Natural killer cell (primary cell): ENCODE measurements around the gene POC1A. TPM values are rescaled to one million over a fixed set of nuclear protein-coding genes. Genes with fewer than 3 reads are reported as not detected.

Experiments used
- ATAC-seq, 3 donors: fragments of 150-1000 bp in 2 of 3; fragments of 200-7000 bp in 1 of 3; cut with Tn5 transposase; 1 replicate in 1 of 3; 2 replicates in 2 of 3; pipeline ENCODE4 v1.10.0; 2021; ENCODE audit warnings: mild to moderate bottlenecking in 2 of 3, moderate library complexity in 2 of 3
- DNase-seq, 2 donors: peaks; one replicate each; pipeline versions ENCODE4 v3.0.0 to v3.0.0-alpha.2; 2013 to 2021; ENCODE audit warnings: mixed read lengths in 1 of 2
- H3K27ac ChIP-seq: one replicate; pipeline ENCODE4 v1.5.1; 2013; ENCODE audit warnings: mild to moderate bottlenecking, low read length
- H3K27me3 ChIP-seq: one replicate; pipeline ENCODE4 v1.6.1; 2013; ENCODE audit warnings: low read length; ENCODE audit not compliant: control insufficient read depth, insufficient read depth
- H3K36me3 ChIP-seq: one replicate; pipeline ENCODE4 v1.6.1; 2013; ENCODE audit warnings: low read length; ENCODE audit not compliant: control insufficient read depth, insufficient read depth
- H3K4me1 ChIP-seq: one replicate; pipeline ENCODE4 v1.6.1; 2013; ENCODE audit warnings: low read length; ENCODE audit not compliant: control insufficient read depth, insufficient read depth
- H3K4me3 ChIP-seq: one replicate; pipeline ENCODE4 v1.5.1; 2013; ENCODE audit warnings: low read length
- H3K9me3 ChIP-seq: one replicate; pipeline ENCODE4 v1.6.1; 2013; ENCODE audit warnings: low read length; ENCODE audit not compliant: control insufficient read depth, insufficient read depth
- H3K27ac Mint-ChIP-seq, 2 donors: one replicate each; pipeline ENCODE4 v1.8.0; 2022; ENCODE audit warnings: mild to moderate bottlenecking in 2 of 2, mixed read lengths in 2 of 2, moderate library complexity in 1 of 2
- H3K27me3 Mint-ChIP-seq, 2 donors: one replicate each; pipeline ENCODE4 v1.8.0; 2022; ENCODE audit warnings: low read depth in 2 of 2, mixed read lengths in 2 of 2
- H3K36me3 Mint-ChIP-seq: one replicate; pipeline ENCODE4 v1.8.0; 2022; ENCODE audit warnings: mixed read lengths
- H3K4me1 Mint-ChIP-seq, 2 donors: one replicate each; pipeline ENCODE4 v1.8.0; 2022; ENCODE audit warnings: mixed read lengths in 2 of 2
- H3K4me3 Mint-ChIP-seq: one replicate; pipeline ENCODE4 v1.8.0; 2022; ENCODE audit warnings: mild to moderate bottlenecking, moderate library complexity, mixed read lengths
- H3K9me3 Mint-ChIP-seq, 2 donors: one replicate each; pipeline ENCODE4 v1.8.0; 2022; ENCODE audit warnings: mixed read lengths in 2 of 2
- WGBS: methylation state at CpG from one replicate; pipeline ENCODE4 v1.1.7; 2013; ENCODE audit warnings: missing lambda C conversion rate; ENCODE audit not compliant: insufficient coverage; 5-methylcytosine and 5-hydroxymethylcytosine counted together
- intact Hi-C: fragments of 100-400 bp; cut with micrococcal nuclease; formaldehyde crosslinking; loops from one replicate; pipeline ENCODE4 v1.14.2; 2022
- total RNA-seq, 4 donors: library from RNA; stranded (reverse); fragments of 120-200 nt in 1 of 4; gene quantifications; one replicate each; pipeline versions ENCODE4 v1.2.3 to v1.2.4, GENCODE V29; 2013 to 2022
- TF ChIP-seq, protein P1 (sequence below): fragments of 200-600 bp; IDR thresholded peaks from one replicate; pipeline ENCODE4 v1.8.0; 2022; ENCODE audit warnings: antibody characterized with exemption

Gene POC1A
- total RNA-seq, 3 donors from 2014 or later (not counting 1 experiment from before 2014, with no cell fraction given): 1.3 to 2.6 (median 2.4) TPM

DNA sequence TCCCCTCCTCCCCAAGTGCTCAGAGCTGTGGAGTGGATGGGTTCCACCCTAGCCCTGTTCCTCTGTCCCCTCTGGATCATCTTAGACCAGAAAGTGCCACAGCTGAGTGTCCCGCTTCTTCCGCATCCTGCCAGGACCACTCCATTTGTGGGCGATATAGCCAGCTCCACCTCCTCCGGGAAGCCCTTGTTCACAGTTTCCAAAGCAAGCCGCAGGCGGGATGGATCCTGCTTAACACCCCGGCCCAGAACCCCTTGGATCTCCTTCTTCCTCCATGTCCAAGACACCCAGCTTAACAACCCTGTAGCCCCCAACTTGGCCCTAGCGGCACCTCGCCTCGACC lies 43.2 kb upstream of the POC1A start:
- ATAC-seq: no peak
- 46% methylated on average over 10 of the region's 10 CpGs for WGBS
- Mint-ChIP-seq H3K27me3 (no peaks in the 10 kb centered on the region), H3K27ac (peak overlapping the region; percentile 96 to 98), H3K4me1 (peaks cover 21 to 40% of the 10 kb centered on the region in 2 donors), H3K36me3 (no peaks in the 10 kb centered on the region), H3K9me3 (no peaks in the 10 kb centered on the region), H3K4me3 (peak overlapping the region; percentile 95)
- H3K4me3 ChIP-seq: peak overlapping the region; percentile 93
- no peak for DNase-seq
- H3K36me3 ChIP-seq: peaks cover 10% of the 10 kb centered on the region
- TF ChIP-seq, protein P1, sequence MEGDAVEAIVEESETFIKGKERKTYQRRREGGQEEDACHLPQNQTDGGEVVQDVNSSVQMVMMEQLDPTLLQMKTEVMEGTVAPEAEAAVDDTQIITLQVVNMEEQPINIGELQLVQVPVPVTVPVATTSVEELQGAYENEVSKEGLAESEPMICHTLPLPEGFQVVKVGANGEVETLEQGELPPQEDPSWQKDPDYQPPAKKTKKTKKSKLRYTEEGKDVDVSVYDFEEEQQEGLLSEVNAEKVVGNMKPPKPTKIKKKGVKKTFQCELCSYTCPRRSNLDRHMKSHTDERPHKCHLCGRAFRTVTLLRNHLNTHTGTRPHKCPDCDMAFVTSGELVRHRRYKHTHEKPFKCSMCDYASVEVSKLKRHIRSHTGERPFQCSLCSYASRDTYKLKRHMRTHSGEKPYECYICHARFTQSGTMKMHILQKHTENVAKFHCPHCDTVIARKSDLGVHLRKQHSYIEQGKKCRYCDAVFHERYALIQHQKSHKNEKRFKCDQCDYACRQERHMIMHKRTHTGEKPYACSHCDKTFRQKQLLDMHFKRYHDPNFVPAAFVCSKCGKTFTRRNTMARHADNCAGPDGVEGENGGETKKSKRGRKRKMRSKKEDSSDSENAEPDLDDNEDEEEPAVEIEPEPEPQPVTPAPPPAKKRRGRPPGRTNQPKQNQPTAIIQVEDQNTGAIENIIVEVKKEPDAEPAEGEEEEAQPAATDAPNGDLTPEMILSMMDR: no peak
- peak overlapping the region; percentile 76 for H3K27ac ChIP-seq
- peaks cover 34% of the 10 kb centered on the region for H3K4me1 ChIP-seq
- intact Hi-C loops: no loop called here
- H3K27me3 ChIP-seq: no peaks in the 10 kb centered on the region
- no peaks in the 10 kb centered on the region for H3K9me3 ChIP-seq

DNA sequence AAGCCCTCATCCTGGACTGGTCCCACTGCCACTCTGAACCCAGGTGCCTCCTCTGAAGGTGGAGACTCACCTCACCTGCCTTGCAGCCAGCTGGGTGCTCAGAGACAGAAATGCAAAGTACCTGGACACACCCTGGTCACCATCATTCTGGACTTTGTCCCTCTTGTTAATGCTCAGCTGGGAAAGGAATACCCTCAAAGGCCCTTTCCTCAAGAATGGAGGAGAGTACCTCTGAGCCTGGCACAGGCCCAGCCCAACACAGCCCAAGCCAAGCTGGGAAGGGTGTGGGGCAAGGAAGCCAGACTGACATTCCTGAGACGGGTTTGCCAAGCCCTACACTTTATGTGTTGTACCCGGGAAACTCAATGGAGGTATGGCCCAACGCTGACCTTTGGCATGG lies 42.8 kb upstream of the POC1A start:
- H3K4me1 Mint-ChIP-seq: peaks cover 21 to 40% of the 10 kb centered on the region in 2 donors
- Histone ChIP-seq H3K4me1 (peaks cover 31% of the 10 kb centered on the region), H3K27me3 (no peaks in the 10 kb centered on the region), H3K36me3 (peaks cover 6% of the 10 kb centered on the region), H3K9me3 (no peaks in the 10 kb centered on the region), H3K4me3 (no peak overlapping the region), H3K27ac (no peak overlapping the region)
- DNase-seq (no peak), ATAC-seq (no peak)
- no peaks in the 10 kb centered on the region for H3K9me3 Mint-ChIP-seq
- WGBS: 96% methylated on average over 3 of the region's 3 CpGs
- H3K27me3 Mint-ChIP-seq: no peaks in the 10 kb centered on the region
- peak overlapping the region; percentile 96 to 98 for H3K27ac Mint-ChIP-seq
- no peaks in the 10 kb centered on the region for H3K36me3 Mint-ChIP-seq
- TF ChIP-seq, protein P1: no peak
- peak overlapping the region; percentile 95 for H3K4me3 Mint-ChIP-seq
- intact Hi-C loops: no loop called here

DNA sequence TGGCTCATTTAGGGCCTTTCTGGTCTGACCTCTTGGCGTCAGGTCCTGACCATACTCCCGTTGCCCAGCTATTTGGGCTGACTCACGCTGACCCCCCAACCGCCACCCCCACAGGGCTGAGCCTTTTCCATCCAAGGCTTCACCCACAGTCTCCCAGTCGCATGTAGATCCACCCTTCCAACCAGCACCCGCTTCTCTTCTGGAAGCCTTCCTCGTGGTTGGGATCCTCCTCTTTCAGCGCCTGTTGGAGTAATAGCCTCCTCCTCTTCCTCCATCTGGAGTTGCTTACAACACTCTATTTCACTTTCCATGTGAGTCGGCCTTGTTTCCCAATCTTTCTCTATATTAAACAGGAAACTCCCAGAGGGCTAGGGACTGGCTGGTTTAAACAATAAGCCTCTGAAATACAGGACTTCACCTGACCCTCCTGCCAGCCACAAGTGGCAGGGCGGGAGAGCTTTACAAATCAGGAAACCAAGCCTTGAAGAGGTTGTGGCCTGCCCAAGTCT lies 41.7 kb upstream of the POC1A start:
- Histone ChIP-seq H3K27me3 (no peaks in the 10 kb centered on the region), H3K4me1 (peaks cover 28% of the 10 kb centered on the region), H3K9me3 (no peaks in the 10 kb centered on the region), H3K27ac (no peak overlapping the region), H3K4me3 (no peak overlapping the region), H3K36me3 (no peaks in the 10 kb centered on the region)
- Mint-ChIP-seq H3K4me3 (no peak overlapping the region), H3K4me1 (peaks cover 21 to 35% of the 10 kb centered on the region in 2 donors), H3K27me3 (no peaks in the 10 kb centered on the region), H3K9me3 (no peaks in the 10 kb centered on the region), H3K36me3 (no peaks in the 10 kb centered on the region), H3K27ac (peak overlapping the region; percentile 96 to 98)
- ATAC-seq (no peak), DNase-seq (no peak)
- 82% methylated on average over 10 of the region's 10 CpGs for WGBS
- TF ChIP-seq, protein P1: no peak
- intact Hi-C loops: no loop called here

DNA sequence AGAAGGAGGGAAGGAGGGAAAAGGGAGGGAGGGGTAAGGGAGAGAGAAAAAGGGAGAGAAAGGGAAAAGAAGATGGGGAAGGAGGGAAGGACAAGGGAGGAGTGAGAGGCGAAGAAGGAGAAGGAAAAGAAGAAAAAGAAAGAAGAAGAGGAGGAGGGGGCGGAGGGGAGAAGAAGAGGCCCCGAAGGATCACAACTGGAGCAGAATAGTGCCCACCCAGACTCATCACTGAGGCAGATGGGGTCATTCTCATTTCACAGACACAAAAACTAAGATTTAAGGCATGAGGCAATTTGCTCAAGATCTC lies 41.0 kb upstream of the POC1A start:
- intact Hi-C loops: no loop called here
- Histone ChIP-seq H3K27ac (no peak overlapping the region), H3K9me3 (no peaks in the 10 kb centered on the region), H3K4me1 (peaks cover 24% of the 10 kb centered on the region), H3K36me3 (no peaks in the 10 kb centered on the region), H3K27me3 (no peaks in the 10 kb centered on the region), H3K4me3 (no peak overlapping the region)
- ATAC-seq (no peak), DNase-seq (no peak)
- Mint-ChIP-seq H3K27me3 (no peaks in the 10 kb centered on the region), H3K9me3 (no peaks in the 10 kb centered on the region), H3K27ac (peak overlapping the region in 1 of 2 donors; percentile 98), H3K36me3 (no peaks in the 10 kb centered on the region), H3K4me1 (peaks cover 21 to 32% of the 10 kb centered on the region in 2 donors), H3K4me3 (no peak overlapping the region)
- TF ChIP-seq, protein P1: no peak
- WGBS: 95% methylated on average over 2 of the region's 3 CpGs
